Liver (tissue), 9 donors: ENCODE data around the gene CDKN1A. TPM values are rescaled to one million over a fixed set of nuclear protein-coding genes. Genes with fewer than 3 reads are reported as not detected.

Experiments
- DNase-seq: peaks from one replicate; pipeline ENCODE4 v3.0.0-alpha.2; 2017; ENCODE audit warnings: low spot score
- H3K27ac ChIP-seq, 2 donors: one replicate each; pipeline ENCODE4 v1.7.0; 2013; ENCODE audit warnings: inconsistent platforms in 2 of 2, low read length in 2 of 2, control low read depth in 1 of 2, low read depth in 1 of 2, mild to moderate bottlenecking in 1 of 2
- H3K27me3 ChIP-seq, 4 donors: one replicate each; pipeline versions ENCODE4 v1.6.1 to v1.7.0; 2013; ENCODE audit warnings: low read length in 3 of 4, inconsistent platforms in 1 of 4, mild to moderate bottlenecking in 1 of 4, moderate library complexity in 1 of 4; ENCODE audit not compliant: control insufficient read depth in 4 of 4, insufficient read depth in 4 of 4
- H3K36me3 ChIP-seq, 4 donors: one replicate each; pipeline versions ENCODE4 v1.6.1 to v1.7.0; 2013; ENCODE audit warnings: low read length in 3 of 4, mild to moderate bottlenecking in 3 of 4, low read depth in 1 of 4, moderate library complexity in 1 of 4; ENCODE audit not compliant: control insufficient read depth in 4 of 4, insufficient read depth in 3 of 4
- H3K4me1 ChIP-seq, 4 donors: one replicate each; pipeline versions ENCODE4 v1.6.1 to v1.7.0; 2013; ENCODE audit warnings: low read length in 3 of 4, mild to moderate bottlenecking in 3 of 4, moderate library complexity in 1 of 4; ENCODE audit not compliant: control insufficient read depth in 4 of 4, insufficient read depth in 4 of 4
- H3K4me3 ChIP-seq, 3 donors: one replicate each; pipeline versions ENCODE4 v1.6.1 to v1.7.0; 2013; ENCODE audit warnings: low read length in 3 of 3, control low read depth in 1 of 3, low read depth in 1 of 3, mild to moderate bottlenecking in 1 of 3
- H3K9ac ChIP-seq, 2 donors: one replicate each; pipeline ENCODE4 v1.7.0; 2013; ENCODE audit warnings: low read length in 2 of 2, mild to moderate bottlenecking in 2 of 2, moderate library complexity in 2 of 2, control low read depth in 1 of 2, low read depth in 1 of 2
- H3K9me3 ChIP-seq, 4 donors: one replicate each; pipeline versions ENCODE4 v1.6.1 to v1.7.0; 2013; ENCODE audit warnings: low read length in 3 of 4; ENCODE audit not compliant: control insufficient read depth in 4 of 4
- ATF3 ChIP-seq: IDR thresholded peaks from 2 replicates; pipeline ENCODE4 v1.6.1; 2016; ENCODE audit warnings: antibody characterized with exemption
- CTCF ChIP-seq: fragments of 150-350 bp; IDR thresholded peaks from 2 replicates; pipeline ENCODE4 v1.5.1; 2017; ENCODE audit warnings: improper control_type of control experiment, low read depth, low read length; ENCODE audit not compliant: missing input control
- EGR1 ChIP-seq, 2 donors: IDR thresholded peaks; 2 replicates each; pipeline ENCODE4 v1.6.1; 2016 to 2018; ENCODE audit warnings: antibody characterized with exemption in 2 of 2, low read depth in 2 of 2
- FOXA1 ChIP-seq: IDR thresholded peaks from 2 replicates; pipeline ENCODE4 v1.6.1; 2016; ENCODE audit warnings: antibody characterized with exemption
- FOXA2 ChIP-seq: IDR thresholded peaks from 2 replicates; pipeline ENCODE4 v1.6.1; 2016; ENCODE audit warnings: antibody characterized with exemption
- GABPA ChIP-seq, 2 donors: IDR thresholded peaks in 1 of 2; conservative IDR thresholded peaks in 1 of 2; 2 replicates each; pipeline ENCODE4 v1.6.1; 2016; ENCODE audit warnings: antibody characterized with exemption in 2 of 2, mild to moderate bottlenecking in 1 of 2, moderate library complexity in 1 of 2
- HNF4A ChIP-seq, 2 donors: conservative IDR thresholded peaks; 2 replicates each; pipeline ENCODE4 v1.6.1; 2016; ENCODE audit warnings: antibody characterized with exemption in 2 of 2, mild to moderate bottlenecking in 2 of 2
- HNF4G ChIP-seq: IDR thresholded peaks from 2 replicates; pipeline ENCODE4 v1.6.1; 2016; ENCODE audit warnings: antibody characterized with exemption
- JUND ChIP-seq, 2 donors: IDR thresholded peaks; 2 replicates each; pipeline ENCODE4 v1.6.1; 2016; ENCODE audit warnings: antibody characterized with exemption in 2 of 2
- MAX ChIP-seq: IDR thresholded peaks from 2 replicates; pipeline ENCODE4 v1.6.1; 2016; ENCODE audit warnings: antibody characterized with exemption
- NR2F2 ChIP-seq: IDR thresholded peaks from 2 replicates; pipeline ENCODE4 v1.6.1; 2016; ENCODE audit warnings: antibody characterized with exemption
- RAD21 ChIP-seq, 2 donors: IDR thresholded peaks; 2 replicates each; pipeline ENCODE4 v1.6.1; 2016; ENCODE audit warnings: antibody characterized with exemption in 2 of 2, mild to moderate bottlenecking in 2 of 2
- REST ChIP-seq: IDR thresholded peaks from 2 replicates; pipeline ENCODE4 v1.6.1; 2016; ENCODE audit warnings: antibody characterized with exemption, mild to moderate bottlenecking
- SP1 ChIP-seq: IDR thresholded peaks from 2 replicates; pipeline ENCODE4 v1.6.1; 2018; ENCODE audit warnings: antibody characterized with exemption, mild to moderate bottlenecking
- TAF1 ChIP-seq: conservative IDR thresholded peaks from 2 replicates; pipeline ENCODE4 v1.6.1; 2016; ENCODE audit warnings: antibody characterized with exemption, mild to moderate bottlenecking
- YY1 ChIP-seq: IDR thresholded peaks from 2 replicates; pipeline ENCODE4 v1.6.1; 2016; ENCODE audit warnings: antibody characterized with exemption, mild to moderate bottlenecking
- WGBS: extraction: QIAGEN DNeasy Blood & Tissue Kit; methylation state at CpG from one replicate; pipeline ENCODE4 v1.1.7; 2013; 5-methylcytosine and 5-hydroxymethylcytosine counted together
- polyA plus RNA-seq, 2 donors: library from polyadenylated mRNA; stranded (reverse) in 1 of 2; unstranded in 1 of 2; fragments of 200-250 nt in 1 of 2; fragments of >200 nt in 1 of 2; fragmentation: Nextera tagmentation in 1 of 2; extraction: Ambion mirVana in 1 of 2; gene quantifications; one replicate each; pipeline versions ENCODE4 v1.2.1 to v1.2.3, GENCODE V29; 2013 to 2015
- total RNA-seq, 2 donors: library from RNA; depleted of rRNA; stranded (reverse); fragments of >200 nt; gene quantifications; one replicate each; pipeline ENCODE4 v1.2.3, GENCODE V29; 2014
- donor health status: healthy.
- donor health status: healthy.
- donor health status: healthy.
- donor health status: healthy.
- donor health status: healthy.

CDKN1A gene
- total and polyA plus RNA-seq, 4 donors: 3.2 to 41.7 (median 20.5) TPM

- Histone ChIP-seq H3K9ac (no peak overlapping the region), H3K27me3 (no peaks in the 10 kb centered on the region), H3K4me1 (peaks cover 0 to 12% (median 4%) of the 10 kb centered on the region in 4 donors), H3K4me3 (no peak overlapping the region), H3K36me3 (no peaks in the 10 kb centered on the region), H3K9me3 (no peaks in the 10 kb centered on the region), H3K27ac (no peak overlapping the region)
- TF ChIP-seq ATF3 (no peak), SP1 (no peak)
- 89% methylated on average over 4 of the region's 4 CpGs for WGBS
- no peak for DNase-seq
These were observed 14.7 kb upstream of the CDKN1A start for GRCh38 chr6:36663504-36664446.

GRCh38 chr6:36665180-36665579, 13.3 kb upstream of the CDKN1A start:
- no peak overlapping the region for H3K4me3 ChIP-seq
- DNase-seq: no peak
- WGBS: 96% methylated on average over 4 of the region's 4 CpGs
- H3K36me3 ChIP-seq: no peaks in the 10 kb centered on the region
- H3K9me3 ChIP-seq: no peaks in the 10 kb centered on the region
- no peak overlapping the region for H3K27ac ChIP-seq
- H3K4me1 ChIP-seq: peaks cover 0 to 12% (median 4%) of the 10 kb centered on the region in 4 donors
- no peak overlapping the region for H3K9ac ChIP-seq
- TF ChIP-seq HNF4A (conservative IDR thresholded peaks at IDR 0.05) (no peak), FOXA2 (no peak), JUND (IDR thresholded peaks at IDR 0.05) (no peak), YY1 (no peak), REST (no peak), HNF4G (no peak), EGR1 (IDR thresholded peaks at IDR 0.05; ENCODE audit: low read depth in 2 of 2) (no peak), NR2F2 (no peak), FOXA1 (no peak), RAD21 (IDR thresholded peaks at IDR 0.05) (no peak), GABPA (IDR thresholded peaks at IDR 0.05 in 1 of 2, conservative IDR thresholded peaks at IDR 0.05 in 1 of 2) (no peak), CTCF (no peak), MAX (no peak), SP1 (no peak), TAF1 (no peak)
- H3K27me3 ChIP-seq: no peaks in the 10 kb centered on the region
